MM.1S (cell line): ENCODE data around the gene LMO1.

Source experiments
- DNase-seq: peaks from one replicate; pipeline ENCODE4 v3.0.0-alpha.2; 2015
- H2AFZ ChIP-seq: fragments of 300-600 bp; sonication (generic); 2 replicates; pipeline ENCODE4 v1.6.0; 2016; ENCODE audit warnings: antibody characterized with exemption, low read length
- H3F3A ChIP-seq: fragments of 300-600 bp; sonication (generic); 2 replicates; pipeline ENCODE4 v1.6.1; 2016; ENCODE audit warnings: mild to moderate bottlenecking, antibody characterized with exemption, low read length, moderate library complexity, mixed read lengths; ENCODE audit not compliant: insufficient read depth
- H3K27ac ChIP-seq: fragments of 300-600 bp; sonication (generic); 2 replicates; pipeline ENCODE4 v1.5.1; 2016; ENCODE audit warnings: mild to moderate bottlenecking, low read length
- H3K27me3 ChIP-seq: fragments of 300-600 bp; sonication (generic); replicated peaks from 2 replicates; pipeline ENCODE4 v1.6.0; 2016; ENCODE audit warnings: low read length; ENCODE audit not compliant: insufficient read depth
- H3K36me3 ChIP-seq: fragments of 300-600 bp; sonication (generic); replicated peaks from 2 replicates; pipeline ENCODE4 v1.6.1; 2016; ENCODE audit warnings: mild to moderate bottlenecking, low read length, mixed read lengths; ENCODE audit not compliant: insufficient read depth
- H3K4me1 ChIP-seq: fragments of 300-600 bp; sonication (generic); 2 replicates; pipeline ENCODE4 v1.6.1; 2016; ENCODE audit warnings: low read length, mixed read lengths
- H3K4me2 ChIP-seq: fragments of 300-600 bp; sonication (generic); 2 replicates; pipeline ENCODE4 v1.6.0; 2016; ENCODE audit warnings: low read depth, low read length
- H3K4me3 ChIP-seq: fragments of 300-600 bp; sonication (generic); 2 replicates; pipeline ENCODE4 v1.5.1; 2016; ENCODE audit warnings: low read length, mixed read lengths
- H3K79me2 ChIP-seq: fragments of 300-600 bp; sonication (generic); 2 replicates; pipeline ENCODE4 v1.6.1; 2016; ENCODE audit warnings: mixed run types, low read length, mixed read lengths
- H3K9ac ChIP-seq: fragments of 300-600 bp; sonication (generic); 2 replicates; pipeline ENCODE4 v1.6.1; 2016; ENCODE audit warnings: low read length, mixed read lengths
- H3K9me2 ChIP-seq: fragments of 300-600 bp; sonication (generic); replicated peaks from 2 replicates; pipeline ENCODE4 v1.6.1; 2016; ENCODE audit warnings: mild to moderate bottlenecking, low read length, mixed read lengths; ENCODE audit not compliant: insufficient read depth
- H3K9me3 ChIP-seq: fragments of 300-600 bp; sonication (generic); replicated peaks from 2 replicates; pipeline ENCODE4 v1.6.1; 2016; ENCODE audit warnings: mild to moderate bottlenecking, low read length, mixed read lengths; ENCODE audit not compliant: insufficient read depth
- H4K20me1 ChIP-seq: fragments of 300-600 bp; sonication (generic); 2 replicates; pipeline ENCODE4 v1.6.1; 2016; ENCODE audit warnings: mild to moderate bottlenecking, low read length, moderate library complexity, mixed read lengths; ENCODE audit not compliant: insufficient read depth
- CTCF ChIP-seq: fragments of 300-600 bp; sonication (generic); IDR thresholded peaks from 2 replicates; pipeline ENCODE4 v1.5.1; 2016; ENCODE audit warnings: antibody characterized with exemption, low read length, mixed read lengths
- EZH2 ChIP-seq: fragments of 300-600 bp; sonication (generic); optimal IDR thresholded peaks from 2 replicates; pipeline ENCODE3; 2017; ENCODE audit warnings: low read depth, mild to moderate bottlenecking, antibody characterized with exemption, low read length, mixed read lengths
- EZH2phosphoT487 ChIP-seq: fragments of 300-600 bp; sonication (generic); IDR thresholded peaks from 2 replicates; pipeline ENCODE4 v1.6.1; 2018; ENCODE audit warnings: antibody characterized with exemption, low read length

The LMO1 gene

GRCh38 chr11:8230921-8231847 is 32.5 kb downstream of the LMO1 start:
- Histone ChIP-seq H3K9ac (no peak overlapping the region), H3F3A (no peaks in the 10 kb centered on the region), H3K27ac (no peak overlapping the region), H3K4me1 (peaks cover 15% of the 10 kb centered on the region), H3K4me3 (no peak overlapping the region), H3K79me2 (no peaks in the 10 kb centered on the region), H3K36me3 (no peaks in the 10 kb centered on the region), H3K9me3 (no peaks in the 10 kb centered on the region), H3K27me3 (peaks cover 12% of the 10 kb centered on the region), H4K20me1 (no peaks in the 10 kb centered on the region), H2AFZ (no peak overlapping the region), H3K9me2 (no peaks in the 10 kb centered on the region), H3K4me2 (no peak overlapping the region)
- TF ChIP-seq EZH2phosphoT487, result no peak
- TF ChIP-seq CTCF, result no peak
- TF ChIP-seq EZH2, result no peak
- DNase-seq, result no peak

GRCh38 chr11:8230178-8230859 is 33.4 kb downstream of the LMO1 start:
- H3K4me2 ChIP-seq, result no peak overlapping the region
- H3K9ac ChIP-seq, result no peak overlapping the region
- peaks cover 12% of the 10 kb centered on the region for H3K27me3 ChIP-seq
- H3K79me2 ChIP-seq, result no peaks in the 10 kb centered on the region
- H3K9me2 ChIP-seq, result no peaks in the 10 kb centered on the region
- H2AFZ ChIP-seq, result no peak overlapping the region
- no peaks in the 10 kb centered on the region for H3K36me3 ChIP-seq
- no peaks in the 10 kb centered on the region for H4K20me1 ChIP-seq
- H3K4me3 ChIP-seq, result no peak overlapping the region
- H3K4me1 ChIP-seq, result peaks cover 9% of the 10 kb centered on the region
- H3K27ac ChIP-seq, result no peak overlapping the region
- TF ChIP-seq EZH2 (no peak), CTCF (no peak), EZH2phosphoT487 (no peak)
- H3K9me3 ChIP-seq, result no peaks in the 10 kb centered on the region
- DNase-seq, result no peak
- H3F3A ChIP-seq, result no peaks in the 10 kb centered on the region

GRCh38 chr11:8229299-8230177 is 34.1 kb downstream of the LMO1 start:
- H3K9ac ChIP-seq, result no peak overlapping the region
- no peak for DNase-seq
- H4K20me1 ChIP-seq, result no peaks in the 10 kb centered on the region
- H3K9me3 ChIP-seq, result no peaks in the 10 kb centered on the region
- no peaks in the 10 kb centered on the region for H3F3A ChIP-seq
- H3K4me2 ChIP-seq, result no peak overlapping the region
- H3K36me3 ChIP-seq, result no peaks in the 10 kb centered on the region
- no peak overlapping the region for H2AFZ ChIP-seq
- peaks cover 16% of the 10 kb centered on the region for H3K27me3 ChIP-seq
- no peaks in the 10 kb centered on the region for H3K9me2 ChIP-seq
- no peak for TF ChIP-seq EZH2
- TF ChIP-seq CTCF, result no peak
- TF ChIP-seq EZH2phosphoT487, result no peak
- H3K4me1 ChIP-seq, result peaks cover 1% of the 10 kb centered on the region; the same call in 1 of the 2 replicates
- no peak overlapping the region for H3K27ac ChIP-seq
- H3K4me3 ChIP-seq, result no peak overlapping the region
- H3K79me2 ChIP-seq, result no peaks in the 10 kb centered on the region
